ENCODE results near the gene DCC. TPM values are rescaled to one million over a fixed set of nuclear protein-coding genes. Genes with fewer than 3 reads are reported as not detected.

DCC gene, protein sequence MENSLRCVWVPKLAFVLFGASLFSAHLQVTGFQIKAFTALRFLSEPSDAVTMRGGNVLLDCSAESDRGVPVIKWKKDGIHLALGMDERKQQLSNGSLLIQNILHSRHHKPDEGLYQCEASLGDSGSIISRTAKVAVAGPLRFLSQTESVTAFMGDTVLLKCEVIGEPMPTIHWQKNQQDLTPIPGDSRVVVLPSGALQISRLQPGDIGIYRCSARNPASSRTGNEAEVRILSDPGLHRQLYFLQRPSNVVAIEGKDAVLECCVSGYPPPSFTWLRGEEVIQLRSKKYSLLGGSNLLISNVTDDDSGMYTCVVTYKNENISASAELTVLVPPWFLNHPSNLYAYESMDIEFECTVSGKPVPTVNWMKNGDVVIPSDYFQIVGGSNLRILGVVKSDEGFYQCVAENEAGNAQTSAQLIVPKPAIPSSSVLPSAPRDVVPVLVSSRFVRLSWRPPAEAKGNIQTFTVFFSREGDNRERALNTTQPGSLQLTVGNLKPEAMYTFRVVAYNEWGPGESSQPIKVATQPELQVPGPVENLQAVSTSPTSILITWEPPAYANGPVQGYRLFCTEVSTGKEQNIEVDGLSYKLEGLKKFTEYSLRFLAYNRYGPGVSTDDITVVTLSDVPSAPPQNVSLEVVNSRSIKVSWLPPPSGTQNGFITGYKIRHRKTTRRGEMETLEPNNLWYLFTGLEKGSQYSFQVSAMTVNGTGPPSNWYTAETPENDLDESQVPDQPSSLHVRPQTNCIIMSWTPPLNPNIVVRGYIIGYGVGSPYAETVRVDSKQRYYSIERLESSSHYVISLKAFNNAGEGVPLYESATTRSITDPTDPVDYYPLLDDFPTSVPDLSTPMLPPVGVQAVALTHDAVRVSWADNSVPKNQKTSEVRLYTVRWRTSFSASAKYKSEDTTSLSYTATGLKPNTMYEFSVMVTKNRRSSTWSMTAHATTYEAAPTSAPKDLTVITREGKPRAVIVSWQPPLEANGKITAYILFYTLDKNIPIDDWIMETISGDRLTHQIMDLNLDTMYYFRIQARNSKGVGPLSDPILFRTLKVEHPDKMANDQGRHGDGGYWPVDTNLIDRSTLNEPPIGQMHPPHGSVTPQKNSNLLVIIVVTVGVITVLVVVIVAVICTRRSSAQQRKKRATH (N-terminal part only)
- total RNA-seq: not detected

- Mint-ChIP-seq H3K36me3 (peaks cover 12% of the 10 kb centered on the region), H3K4me3 (no peak within 1 kb of the TSS), H3K4me1 (ENCODE audit: low read depth in 2 of 2) (no peaks in the 10 kb centered on the region), H3K27me3 (peaks cover 21 to 25% of the 10 kb centered on the region in 2 donors), H3K27ac (no peak within 1 kb of the TSS), H3K9me3 (peaks cover 14% of the 10 kb centered on the region)
- ATAC-seq (no peak), DNase-seq (ENCODE audit: low spot score) (no peak)
Observed at GRCh38 chr18:52339891-52340371, at the start of gene DCC. Gene DCC (plus strand): TSS chr18:52340197. CDS start chr18:52340788, 591 bp downstream.

DNA sequence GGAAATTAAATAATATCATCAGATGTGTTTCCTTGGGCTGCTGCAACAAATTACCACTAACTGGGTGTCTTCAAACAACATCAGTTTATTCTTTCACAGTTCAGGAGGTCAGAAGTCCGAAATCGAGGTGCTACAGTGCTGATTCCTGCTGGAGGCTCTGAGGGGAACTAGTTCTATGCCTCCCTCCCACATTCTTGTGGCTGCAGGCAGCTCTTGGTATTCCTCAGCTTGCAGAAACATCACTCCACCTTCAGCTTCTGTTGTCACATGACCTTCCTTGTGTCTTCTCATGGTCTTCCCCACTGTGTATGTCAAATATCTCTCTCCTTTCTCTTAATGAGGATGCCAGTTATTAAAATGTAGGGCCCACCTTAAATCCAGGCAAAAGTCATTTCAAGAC is 29.3 kb upstream of the DCC start:
- no peak for ATAC-seq
- no peaks in the 10 kb centered on the region for H3K4me1 Mint-ChIP-seq (ENCODE audit: low read depth in 2 of 2)
- no peaks in the 10 kb centered on the region for H3K27me3 Mint-ChIP-seq
- DNase-seq (ENCODE audit: low spot score): no peak
- no peaks in the 10 kb centered on the region for H3K36me3 Mint-ChIP-seq
- no peak overlapping the region for H3K4me3 Mint-ChIP-seq
- H3K27ac Mint-ChIP-seq: no peak overlapping the region
- H3K9me3 Mint-ChIP-seq: peaks cover 8% of the 10 kb centered on the region

DNA sequence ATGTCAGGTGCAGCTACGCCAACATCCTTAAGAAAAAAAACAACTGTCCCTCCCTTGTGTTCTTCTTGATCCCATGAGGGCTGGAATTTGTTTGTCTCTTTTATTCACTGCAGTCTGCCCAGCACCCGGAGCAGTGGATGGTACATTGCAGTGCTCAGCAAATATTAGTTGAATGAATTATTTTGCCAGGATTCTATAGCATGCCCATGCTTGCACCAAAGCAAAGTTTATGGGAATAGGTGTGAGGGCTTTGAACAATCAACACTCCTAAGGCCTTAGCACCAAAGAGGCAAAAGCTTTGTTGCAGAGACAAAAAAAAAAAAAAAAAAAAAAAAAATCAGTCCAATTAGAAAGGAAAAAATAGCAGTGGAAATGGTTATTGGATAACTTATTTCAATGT is 28.7 kb upstream of the DCC start:
- no peaks in the 10 kb centered on the region for H3K36me3 Mint-ChIP-seq
- peaks cover 8% of the 10 kb centered on the region for H3K9me3 Mint-ChIP-seq
- no peaks in the 10 kb centered on the region for H3K4me1 Mint-ChIP-seq (ENCODE audit: low read depth in 2 of 2)
- DNase-seq (ENCODE audit: low spot score) (no peak), ATAC-seq (no peak)
- H3K4me3 Mint-ChIP-seq: no peak overlapping the region
- H3K27ac Mint-ChIP-seq: no peak overlapping the region
- H3K27me3 Mint-ChIP-seq: no peaks in the 10 kb centered on the region

DNA sequence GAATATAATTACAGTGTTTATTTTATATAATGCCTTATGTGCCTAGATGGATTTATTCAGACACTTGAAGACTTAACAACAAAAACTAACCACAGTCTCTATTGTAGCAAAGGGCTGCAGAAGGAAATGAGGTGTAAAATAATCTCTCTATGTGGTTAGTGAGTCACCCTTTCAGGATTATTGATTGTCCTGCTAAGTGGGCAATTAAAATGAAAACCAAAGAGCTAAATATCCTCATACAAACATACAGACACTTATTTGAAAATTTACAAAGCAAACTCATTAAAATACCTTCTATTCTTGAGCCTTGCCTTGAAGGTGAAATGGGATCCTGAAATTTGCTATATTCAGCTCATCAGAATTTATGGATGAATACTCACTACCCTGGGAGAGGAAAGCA is 27.7 kb upstream of the DCC start:
- no peak overlapping the region for H3K27ac Mint-ChIP-seq
- DNase-seq (ENCODE audit: low spot score): no peak
- no peak for ATAC-seq
- no peaks in the 10 kb centered on the region for H3K27me3 Mint-ChIP-seq
- peaks cover 11% of the 10 kb centered on the region for H3K9me3 Mint-ChIP-seq
- no peaks in the 10 kb centered on the region for H3K36me3 Mint-ChIP-seq
- no peaks in the 10 kb centered on the region for H3K4me1 Mint-ChIP-seq (ENCODE audit: low read depth in 2 of 2)
- no peak overlapping the region for H3K4me3 Mint-ChIP-seq

DNA sequence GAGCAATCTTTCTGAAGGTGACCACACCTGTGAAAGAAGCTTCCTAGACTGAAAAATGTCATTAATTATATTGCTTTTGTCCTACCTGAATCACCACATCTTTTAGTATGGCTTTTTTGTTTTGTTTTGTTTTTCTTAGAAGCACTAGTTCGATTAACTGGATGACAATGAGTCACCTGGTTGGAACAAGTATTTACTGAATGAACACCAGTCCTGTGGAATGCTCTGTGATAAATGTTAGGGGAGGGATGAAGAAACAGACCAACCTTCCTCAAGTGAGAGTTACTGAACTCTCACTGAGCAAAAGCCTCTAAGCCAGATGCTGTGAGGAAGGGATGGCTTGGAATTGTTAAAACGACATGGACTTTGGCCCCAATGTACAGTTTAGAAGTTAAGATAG is 26.8 kb upstream of the DCC start:
- Mint-ChIP-seq H3K4me1 (ENCODE audit: low read depth in 2 of 2) (no peaks in the 10 kb centered on the region), H3K27me3 (no peaks in the 10 kb centered on the region), H3K36me3 (no peaks in the 10 kb centered on the region), H3K9me3 (peaks cover 9% of the 10 kb centered on the region), H3K27ac (no peak overlapping the region), H3K4me3 (no peak overlapping the region)
- no peak for ATAC-seq
- DNase-seq (ENCODE audit: low spot score): no peak

DNA sequence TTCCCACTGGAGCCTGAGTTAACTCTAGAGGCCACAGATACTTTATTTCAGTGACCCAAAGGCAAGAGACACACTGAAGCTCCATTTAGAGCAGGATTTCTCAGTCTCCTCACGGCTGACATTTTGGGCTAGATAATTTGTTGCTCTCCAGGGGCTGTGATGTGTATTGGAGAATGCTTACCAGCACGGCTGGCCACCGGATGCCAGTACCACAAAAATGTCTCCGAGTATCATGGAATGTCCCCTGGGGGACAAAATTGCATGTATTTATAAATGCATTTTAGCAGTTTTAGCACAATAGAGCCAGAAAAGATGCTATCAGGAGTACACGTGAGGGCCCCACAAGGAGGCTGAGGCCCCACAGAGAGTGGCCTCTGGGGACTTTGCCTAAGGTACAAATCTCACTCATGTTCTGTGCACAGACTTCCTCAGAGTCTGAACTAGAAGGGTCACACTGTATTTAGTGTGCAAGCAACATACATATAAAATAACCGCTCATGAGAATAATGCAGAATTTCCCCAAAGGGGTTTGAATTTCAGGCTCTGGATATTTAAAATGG is 20.5 kb upstream of the DCC start:
- ATAC-seq: no peak
- Mint-ChIP-seq H3K27me3 (no peaks in the 10 kb centered on the region), H3K4me1 (ENCODE audit: low read depth in 2 of 2) (no peaks in the 10 kb centered on the region), H3K36me3 (no peaks in the 10 kb centered on the region), H3K27ac (no peak overlapping the region), H3K4me3 (no peak overlapping the region), H3K9me3 (peaks cover 5% of the 10 kb centered on the region)
- no peak for DNase-seq (ENCODE audit: low spot score)

- Mint-ChIP-seq H3K36me3 (no peaks in the 10 kb centered on the region), H3K4me1 (ENCODE audit: low read depth in 2 of 2) (no peaks in the 10 kb centered on the region), H3K27ac (no peak overlapping the region), H3K9me3 (peaks cover 2% of the 10 kb centered on the region), H3K4me3 (no peak overlapping the region), H3K27me3 (no peaks in the 10 kb centered on the region)
- ATAC-seq (no peak), DNase-seq (ENCODE audit: low spot score) (no peak)
Observed at GRCh38 chr18:52322307-52322706, 17.7 kb upstream of the DCC start.

- DNase-seq (ENCODE audit: low spot score): no peak
- H3K4me3 Mint-ChIP-seq: no peak overlapping the region
Observed at GRCh38 chr18:52323802-52324201, 16.2 kb upstream of the DCC start.

GRCh38 chr18:52325997-52326396 is 14.0 kb upstream of the DCC start:
- Mint-ChIP-seq H3K9me3 (peaks cover 8% of the 10 kb centered on the region), H3K4me1 (ENCODE audit: low read depth in 2 of 2) (no peaks in the 10 kb centered on the region), H3K4me3 (no peak overlapping the region), H3K36me3 (no peaks in the 10 kb centered on the region), H3K27ac (no peak overlapping the region), H3K27me3 (no peaks in the 10 kb centered on the region)
- DNase-seq (ENCODE audit: low spot score): no peak
- no peak for ATAC-seq

More at GRCh38 chr18:52323802-52324201, 16.2 kb upstream of the DCC start:
- no peaks in the 10 kb centered on the region for H3K27me3 Mint-ChIP-seq
- no peaks in the 10 kb centered on the region for H3K4me1 Mint-ChIP-seq (ENCODE audit: low read depth in 2 of 2)
- H3K9me3 Mint-ChIP-seq: peaks cover 11% of the 10 kb centered on the region
- no peak for ATAC-seq
- no peak overlapping the region for H3K27ac Mint-ChIP-seq
- H3K36me3 Mint-ChIP-seq: no peaks in the 10 kb centered on the region

GRCh38 chr18:52333860-52334259 is 6.1 kb upstream of the DCC start:
- ATAC-seq (no peak), DNase-seq (ENCODE audit: low spot score) (no peak)
- H3K4me3 Mint-ChIP-seq: no peak overlapping the region
- H3K9me3 Mint-ChIP-seq: peaks cover 21% of the 10 kb centered on the region
- H3K36me3 Mint-ChIP-seq: no peaks in the 10 kb centered on the region
- H3K27ac Mint-ChIP-seq: no peak overlapping the region
- no peaks in the 10 kb centered on the region for H3K4me1 Mint-ChIP-seq (ENCODE audit: low read depth in 2 of 2)
- peaks cover 0 to 3% of the 10 kb centered on the region in 2 donors for H3K27me3 Mint-ChIP-seq

GRCh38 chr18:52334307-52334706 is 5.7 kb upstream of the DCC start:
- peaks cover 21% of the 10 kb centered on the region for H3K9me3 Mint-ChIP-seq
- ATAC-seq (no peak), DNase-seq (ENCODE audit: low spot score) (no peak)
- peaks cover 0 to 7% of the 10 kb centered on the region in 2 donors for H3K27me3 Mint-ChIP-seq
- no peaks in the 10 kb centered on the region for H3K4me1 Mint-ChIP-seq (ENCODE audit: low read depth in 2 of 2)
- H3K27ac Mint-ChIP-seq: no peak overlapping the region
- H3K4me3 Mint-ChIP-seq: no peak overlapping the region
- no peaks in the 10 kb centered on the region for H3K36me3 Mint-ChIP-seq

GRCh38 chr18:52334896-52335295 is 5.1 kb upstream of the DCC start:
- DNase-seq (ENCODE audit: low spot score) (no peak), ATAC-seq (no peak)
- H3K36me3 Mint-ChIP-seq: no peaks in the 10 kb centered on the region
- H3K4me1 Mint-ChIP-seq (ENCODE audit: low read depth in 2 of 2): no peaks in the 10 kb centered on the region
- peaks cover 4 to 9% of the 10 kb centered on the region in 2 donors for H3K27me3 Mint-ChIP-seq
- no peak overlapping the region for H3K4me3 Mint-ChIP-seq
- H3K27ac Mint-ChIP-seq: no peak overlapping the region
- peaks cover 21% of the 10 kb centered on the region for H3K9me3 Mint-ChIP-seq

DNA sequence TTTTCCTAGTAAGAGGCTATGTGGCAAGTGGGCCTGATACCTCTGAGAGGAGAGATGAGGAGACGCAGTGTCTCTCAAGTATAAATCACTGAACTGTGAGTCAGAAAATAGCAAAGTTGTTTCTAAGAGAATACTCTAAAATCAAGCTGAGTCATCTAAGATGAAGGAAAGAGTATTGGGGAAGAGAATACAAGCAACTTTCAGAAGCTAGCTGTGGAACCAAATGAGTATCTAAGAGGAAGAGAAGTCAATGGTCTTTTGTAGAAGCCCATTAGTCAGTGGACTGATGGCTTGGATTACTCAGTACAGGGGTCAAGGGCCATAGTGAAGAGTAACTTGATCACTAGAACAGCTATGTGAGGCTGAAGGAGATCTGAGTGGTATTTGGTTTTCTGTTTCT is 2.7 kb upstream of the DCC start:
- H3K27me3 Mint-ChIP-seq: peaks cover 21 to 27% of the 10 kb centered on the region in 2 donors
- no peak overlapping the region for H3K27ac Mint-ChIP-seq
- peaks cover 12% of the 10 kb centered on the region for H3K36me3 Mint-ChIP-seq
- no peak for ATAC-seq
- no peak for DNase-seq (ENCODE audit: low spot score)
- H3K4me1 Mint-ChIP-seq (ENCODE audit: low read depth in 2 of 2): no peaks in the 10 kb centered on the region
- peaks cover 21% of the 10 kb centered on the region for H3K9me3 Mint-ChIP-seq
- H3K4me3 Mint-ChIP-seq: no peak overlapping the region

Data from natural killer cell treated with Interleukin-12 subunit alpha and Interleukin-12 subunit beta and Interleukin-15 and Interleukin-18, amount 100 ng/mL, for 72 hours (primary cell).